A549 treated with AZD9567 at 1 μM for 4 hours (cell line): Measurements from ENCODE around the gene TTC31. TPM values are rescaled to one million over a fixed set of nuclear protein-coding genes. Genes with fewer than 3 reads are reported as not detected.

Source experiments
- total RNA-seq: library from RNA; stranded (reverse); fragments of 200-300 nt; extraction: Qiagen RNA extraction; gene quantifications from 5 replicates; pipeline ENCODE4 v1.2.3, GENCODE V29; 2022; ENCODE audit not compliant: insufficient read depth

The TTC31 gene
- total RNA-seq, 1 experiment from 2014 or later, result 19.4 TPM

Other genes with a start within 250 kb of the TTC31 start
- 0.23 to 0.55 TPM (median 0.51 TPM) in 4 of 5 replicates, not detected in the other for gene SLC4A5, start 139.7 kb upstream of the TTC31 start, total RNA-seq
- 108 to 152 TPM (median 145 TPM) in 5 replicates for gene DCTN1, start 102.8 kb upstream of the TTC31 start, total RNA-seq
- gene C2orf81, start 61.5 kb upstream of the TTC31 start, total RNA-seq, result 2.9 to 5.0 TPM (median 4.2 TPM) in 5 replicates
- 81.9 to 90.0 TPM (median 89.3 TPM) in 5 replicates for gene WDR54, start 61.4 kb upstream of the TTC31 start, total RNA-seq
- 21.5 to 26.2 TPM (median 25.1 TPM) in 5 replicates for gene RTKN, start 41.1 kb upstream of the TTC31 start, total RNA-seq
- gene INO80B, start 28.0 kb upstream of the TTC31 start, total RNA-seq, result 28.3 to 54.8 TPM (median 52.5 TPM) in 5 replicates
- 65.3 to 86.2 TPM (median 83.5 TPM) in 5 replicates for gene WBP1, start 24.6 kb upstream of the TTC31 start, total RNA-seq
- gene MOGS, start 17.7 kb upstream of the TTC31 start, total RNA-seq, result 39.3 to 56.5 TPM (median 54.1 TPM) in 5 replicates
- gene MRPL53, start 10.4 kb upstream of the TTC31 start, total RNA-seq, result 98.3 to 143 TPM (median 142 TPM) in 5 replicates
- gene CCDC142, start 83 bp upstream of the TTC31 start, total RNA-seq, result 14.4 to 15.4 TPM (median 14.5 TPM) in 5 replicates
- gene LBX2, start 16.5 kb downstream of the TTC31 start, total RNA-seq, result 2.7 to 3.9 TPM (median 3.2 TPM) in 4 of 5 replicates, not detected in the other
- gene PCGF1, start 24.6 kb downstream of the TTC31 start, total RNA-seq, result 34.2 to 37.9 TPM (median 35.0 TPM) in 5 replicates
- gene TLX2, start 31.4 kb downstream of the TTC31 start, total RNA-seq, result 0.28 to 0.46 TPM (median 0.37 TPM) in 4 of 5 replicates, not detected in the other
- gene DQX1, start 43.1 kb downstream of the TTC31 start, total RNA-seq, result 0.09 to 0.27 TPM (median 0.16 TPM) in 3 of 5 replicates, not detected in the others
- 174 to 251 TPM (median 241 TPM) in 5 replicates for gene AUP1, start 46.6 kb downstream of the TTC31 start, total RNA-seq
- 35.6 to 41.1 TPM (median 39.5 TPM) in 5 replicates for gene HTRA2, start 46.9 kb downstream of the TTC31 start, total RNA-seq
- 0.22 to 8.4 TPM (median 0.42 TPM) in 5 replicates for gene LOXL3, start 70.9 kb downstream of the TTC31 start, total RNA-seq
- gene DOK1, start 71.6 kb downstream of the TTC31 start, total RNA-seq, result 3.7 to 6.0 TPM (median 4.8 TPM) in 5 replicates
- gene M1AP, start 165.2 kb downstream of the TTC31 start, total RNA-seq, result not detected in 5 replicates
- 9.7 to 12.1 TPM (median 11.4 TPM) in 5 replicates for gene SEMA4F, start 171.2 kb downstream of the TTC31 start, total RNA-seq